NT2/D1 (cell line): ENCODE data around the gene MAPK14.

Experiments used
- DNase-seq: peaks from one replicate; pipeline ENCODE4 v3.0.0-alpha.2; 2011; ENCODE audit warnings: low read depth, low spot score
- H3K27me3 ChIP-seq: 2 replicates; pipeline ENCODE4 v1.6.0; 2011; ENCODE audit warnings: mild to moderate bottlenecking; ENCODE audit not compliant: insufficient read length, insufficient read depth
- H3K36me3 ChIP-seq: 2 replicates; pipeline ENCODE4 v1.6.1; 2011; ENCODE audit warnings: mild to moderate bottlenecking, low read length, mixed read lengths; ENCODE audit not compliant: insufficient read depth, insufficient read length
- H3K4me1 ChIP-seq: 2 replicates; pipeline ENCODE4 v1.5.1; 2011; ENCODE audit not compliant: insufficient read depth, insufficient read length
- H3K4me3 ChIP-seq: 2 replicates; pipeline ENCODE4 v1.5.1; 2011; ENCODE audit warnings: low read depth; ENCODE audit not compliant: insufficient read length
- H3K9ac ChIP-seq: 2 replicates; pipeline ENCODE4 v1.6.0; 2011; ENCODE audit warnings: low read depth; ENCODE audit not compliant: insufficient read length
- H3K9me3 ChIP-seq: 2 replicates; pipeline ENCODE4 v1.5.1; 2011; ENCODE audit warnings: mild to moderate bottlenecking, low read length; ENCODE audit not compliant: insufficient read depth
- SUZ12 ChIP-seq: IDR thresholded peaks from 2 replicates; pipeline ENCODE4 v1.6.1; 2011; ENCODE audit not compliant: insufficient read length, insufficient read depth; ENCODE audit errors: extremely low read depth
- YY1 ChIP-seq: IDR thresholded peaks from 2 replicates; pipeline ENCODE4 v1.6.1; 2011; ENCODE audit not compliant: insufficient read length, insufficient read depth
- ZNF274 ChIP-seq: IDR thresholded peaks from 2 replicates; pipeline ENCODE4 v1.6.1; 2011; ENCODE audit warnings: mild to moderate bottlenecking, low read depth, low read length

Gene MAPK14

GRCh38 chr6:36135053-36135731 is 107.6 kb downstream of the MAPK14 start:
- H3K36me3 ChIP-seq = no peaks in the 10 kb centered on the region

GRCh38 chr6:36136034-36136433 is 108.4 kb downstream of the MAPK14 start:
- TF ChIP-seq YY1 (no peak), SUZ12 (no peak), ZNF274 (no peak)
- H3K9me3 ChIP-seq = no peaks in the 10 kb centered on the region

More at GRCh38 chr6:36135053-36135731, 107.6 kb downstream of the MAPK14 start:
- peaks cover 15% of the 10 kb centered on the region for H3K4me1 ChIP-seq
- H3K9me3 ChIP-seq = no peaks in the 10 kb centered on the region
- H3K27me3 ChIP-seq = peaks cover under 1% of the 10 kb centered on the region
- H3K9ac ChIP-seq = no peak overlapping the region
- no peak for DNase-seq
- H3K4me3 ChIP-seq = no peak overlapping the region
- TF ChIP-seq SUZ12 = no peak
- TF ChIP-seq ZNF274 = no peak
- no peak for TF ChIP-seq YY1

GRCh38 chr6:36136551-36136950 is 108.9 kb downstream of the MAPK14 start:
- Histone ChIP-seq H3K9ac (no peak overlapping the region), H3K9me3 (no peaks in the 10 kb centered on the region), H3K27me3 (no peaks in the 10 kb centered on the region), H3K4me3 (no peak overlapping the region), H3K36me3 (no peaks in the 10 kb centered on the region), H3K4me1 (peaks cover 8% of the 10 kb centered on the region)
- no peak for DNase-seq
- TF ChIP-seq ZNF274 = no peak
- no peak for TF ChIP-seq SUZ12
- TF ChIP-seq YY1 = no peak

More at GRCh38 chr6:36136034-36136433, 108.4 kb downstream of the MAPK14 start:
- no peak for DNase-seq
- Histone ChIP-seq H3K4me3 (no peak overlapping the region), H3K27me3 (no peaks in the 10 kb centered on the region), H3K4me1 (peaks cover 12% of the 10 kb centered on the region), H3K36me3 (no peaks in the 10 kb centered on the region), H3K9ac (no peak overlapping the region)

- TF ChIP-seq ZNF274 (no peak), YY1 (no peak), SUZ12 (no peak)
- Histone ChIP-seq H3K27me3 (no peaks in the 10 kb centered on the region), H3K9ac (no peak overlapping the region), H3K9me3 (no peaks in the 10 kb centered on the region), H3K4me3 (no peak overlapping the region), H3K36me3 (no peaks in the 10 kb centered on the region), H3K4me1 (peaks cover 12% of the 10 kb centered on the region)
- DNase-seq = no peak
These were observed 111.1 kb downstream of the MAPK14 start for GRCh38 chr6:36138667-36139066.

- Histone ChIP-seq H3K9me3 (no peaks in the 10 kb centered on the region), H3K36me3 (no peaks in the 10 kb centered on the region), H3K4me1 (peaks cover 12% of the 10 kb centered on the region), H3K9ac (no peak overlapping the region), H3K4me3 (no peak overlapping the region), H3K27me3 (no peaks in the 10 kb centered on the region)
- DNase-seq = no peak
- TF ChIP-seq SUZ12 = no peak
- no peak for TF ChIP-seq ZNF274
- no peak for TF ChIP-seq YY1
These were observed 111.8 kb downstream of the MAPK14 start for GRCh38 chr6:36139431-36139830.

GRCh38 chr6:36139991-36140710 is 112.5 kb downstream of the MAPK14 start:
- DNase-seq = peak; percentile 16
- Histone ChIP-seq H3K27me3 (no peaks in the 10 kb centered on the region), H3K9me3 (no peaks in the 10 kb centered on the region), H3K4me1 (peaks cover 12% of the 10 kb centered on the region), H3K36me3 (no peaks in the 10 kb centered on the region), H3K9ac (no peak overlapping the region), H3K4me3 (no peak overlapping the region)
- TF ChIP-seq YY1 (no peak), SUZ12 (no peak), ZNF274 (no peak)

GRCh38 chr6:36141091-36141490 is 113.5 kb downstream of the MAPK14 start:
- Histone ChIP-seq H3K4me1 (peaks cover 12% of the 10 kb centered on the region), H3K4me3 (no peak overlapping the region), H3K9me3 (no peaks in the 10 kb centered on the region), H3K36me3 (no peaks in the 10 kb centered on the region), H3K9ac (no peak overlapping the region), H3K27me3 (no peaks in the 10 kb centered on the region)
- TF ChIP-seq SUZ12 = no peak
- no peak for TF ChIP-seq YY1
- no peak for TF ChIP-seq ZNF274
- no peak for DNase-seq

- no peak for TF ChIP-seq YY1
- TF ChIP-seq SUZ12 = no peak
- no peak for TF ChIP-seq ZNF274
- no peak overlapping the region for H3K9ac ChIP-seq
- peaks cover 8% of the 10 kb centered on the region for H3K4me1 ChIP-seq
These were observed 114.4 kb downstream of the MAPK14 start for GRCh38 chr6:36141961-36142360.

More at GRCh38 chr6:36141961-36142360, 114.4 kb downstream of the MAPK14 start:
- Histone ChIP-seq H3K4me3 (no peak overlapping the region), H3K27me3 (no peaks in the 10 kb centered on the region), H3K36me3 (no peaks in the 10 kb centered on the region), H3K9me3 (no peaks in the 10 kb centered on the region)
- DNase-seq = no peak
